H1 (cell line): ENCODE data around the gene COMT.

Experiments
- BCL11A ChIP-seq, 2 experiments: IDR thresholded peaks; one replicate each; pipeline ENCODE4 v1.6.1; 2011; ENCODE audit warnings: low read depth in 2 of 2, low read length in 2 of 2, mild to moderate bottlenecking in 2 of 2
- CHD1 ChIP-seq: IDR thresholded peaks from 2 replicates; pipeline ENCODE4 v1.6.1; 2012; ENCODE audit warnings: low read depth, low read length, improper control_type of control experiment
- CHD2 ChIP-seq: IDR thresholded peaks from 2 replicates; pipeline ENCODE4 v1.6.1; 2012; ENCODE audit warnings: low read length, improper control_type of control experiment
- CTCF ChIP-seq, 3 experiments: IDR thresholded peaks; 1 replicate in 2 of 3; 2 replicates in 1 of 3; pipeline versions ENCODE4 v1.5.1 to v1.6.1; 2011; ENCODE audit warnings: low read length in 3 of 3, mild to moderate bottlenecking in 3 of 3, inconsistent platforms in 2 of 3, low read depth in 1 of 3, moderate library complexity in 1 of 3; ENCODE audit not compliant: insufficient read depth in 1 of 3; ENCODE audit errors: control extremely low read depth in 1 of 3
- EZH2 ChIP-seq: fragments of 200-600 bp; sonication (generic); IDR thresholded peaks from 2 replicates; pipeline ENCODE4 v1.7.1; 2012; ENCODE audit warnings: low read depth, mild to moderate bottlenecking, moderate library complexity, low read length, inconsistent platforms; ENCODE audit not compliant: severe bottlenecking
- FOSL1 ChIP-seq: IDR thresholded peaks from 2 replicates; pipeline ENCODE4 v1.6.1; 2011; ENCODE audit warnings: mild to moderate bottlenecking, low read depth, low read length, moderate library complexity; ENCODE audit not compliant: insufficient read depth
- POLR2A ChIP-seq, 2 experiments: IDR thresholded peaks; 1 replicate in 1 of 2; 2 replicates in 1 of 2; pipeline ENCODE4 v1.6.1; 2011; ENCODE audit warnings: low read depth in 2 of 2, low read length in 2 of 2, mild to moderate bottlenecking in 2 of 2; ENCODE audit errors: control extremely low read depth in 1 of 2
- POLR2AphosphoS5 ChIP-seq: IDR thresholded peaks from 2 replicates; pipeline ENCODE4 v1.6.1; 2011; ENCODE audit warnings: low read depth, low read length
- RAD21 ChIP-seq, 2 experiments: IDR thresholded peaks in 1 of 2; conservative IDR thresholded peaks in 1 of 2; 2 replicates each; pipeline ENCODE4 v1.6.1; 2011; ENCODE audit warnings: low read depth in 2 of 2, low read length in 2 of 2, improper control_type of control experiment in 1 of 2, inconsistent platforms in 1 of 2, mild to moderate bottlenecking in 1 of 2, moderate library complexity in 1 of 2
- RXRA ChIP-seq: IDR thresholded peaks from 2 replicates; pipeline ENCODE4 v1.6.1; 2011; ENCODE audit warnings: low read depth, mild to moderate bottlenecking, low read length, moderate library complexity; ENCODE audit not compliant: insufficient read depth
- SIN3A ChIP-seq, 2 experiments: IDR thresholded peaks in 1 of 2; conservative IDR thresholded peaks in 1 of 2; 2 replicates each; pipeline ENCODE4 v1.6.1; 2011 to 2012; ENCODE audit warnings: low read length in 2 of 2, improper control_type of control experiment in 1 of 2, low read depth in 1 of 2, mild to moderate bottlenecking in 1 of 2
- SP4 ChIP-seq: IDR thresholded peaks from 2 replicates; pipeline ENCODE4 v1.6.1; 2012; ENCODE audit warnings: low read length, inconsistent platforms
- TCF12 ChIP-seq: IDR thresholded peaks from 2 replicates; pipeline ENCODE4 v1.6.1; 2011; ENCODE audit warnings: low read depth, mild to moderate bottlenecking, low read length
- TF ChIP-seq, protein P1 (sequence below): IDR thresholded peaks from 2 replicates; pipeline ENCODE4 v1.6.1; 2012; ENCODE audit warnings: low read length, inconsistent platforms

DNA sequence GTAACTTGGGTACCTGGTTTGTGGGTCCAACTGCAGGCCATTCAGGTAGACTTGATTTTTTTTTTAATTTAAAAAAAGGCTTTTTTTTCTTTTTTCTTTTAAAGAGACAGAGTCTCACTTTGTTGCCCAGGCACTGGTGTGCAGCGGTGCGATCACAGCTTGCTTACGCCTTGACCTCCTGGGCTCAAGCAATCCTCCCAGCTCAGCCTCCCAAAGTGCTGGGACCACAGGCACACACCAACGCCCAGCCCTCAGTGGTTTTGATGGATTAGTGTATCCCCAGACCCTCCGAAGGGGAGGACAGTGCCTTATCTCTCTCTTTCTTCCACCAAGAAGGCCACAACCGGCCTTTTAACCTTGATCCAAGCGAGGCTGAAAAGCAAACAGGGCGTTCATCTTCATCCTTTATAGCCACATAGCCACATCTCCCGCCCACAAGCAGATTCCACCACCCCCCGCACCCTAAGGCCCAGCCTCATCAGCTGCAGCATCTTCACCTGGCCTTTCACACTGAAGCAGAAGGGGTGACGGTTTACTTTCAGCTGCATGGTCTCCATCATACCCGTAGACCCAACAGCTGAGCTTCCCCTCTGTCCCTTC, 17.6 kb upstream of the COMT start:
- no peak for TF ChIP-seq CTCF (IDR thresholded peaks at IDR 0.05; ENCODE audit: control extremely low read depth in 1 of 3, insufficient read depth in 1 of 3, low read depth in 1 of 3, low read length in 3 of 3)
- TF ChIP-seq EZH2 = no peak
- TF ChIP-seq BCL11A (IDR thresholded peaks at IDR 0.05; ENCODE audit: low read depth in 2 of 2, low read length in 2 of 2) = no peak
- TF ChIP-seq RXRA = no peak
- TF ChIP-seq POLR2AphosphoS5 = no peak
- no peak for TF ChIP-seq FOSL1
- no peak for TF ChIP-seq SP4
- no peak for TF ChIP-seq CHD1
- no peak for TF ChIP-seq TCF12
- TF ChIP-seq POLR2A (IDR thresholded peaks at IDR 0.05; ENCODE audit: control extremely low read depth in 1 of 2, low read depth in 2 of 2, low read length in 2 of 2) = no peak
- no peak for TF ChIP-seq SIN3A (conservative IDR thresholded peaks at IDR 0.05 in 1 of 2, IDR thresholded peaks at IDR 0.05 in 1 of 2; ENCODE audit: low read depth in 1 of 2, low read length in 2 of 2)
- TF ChIP-seq, protein P1, sequence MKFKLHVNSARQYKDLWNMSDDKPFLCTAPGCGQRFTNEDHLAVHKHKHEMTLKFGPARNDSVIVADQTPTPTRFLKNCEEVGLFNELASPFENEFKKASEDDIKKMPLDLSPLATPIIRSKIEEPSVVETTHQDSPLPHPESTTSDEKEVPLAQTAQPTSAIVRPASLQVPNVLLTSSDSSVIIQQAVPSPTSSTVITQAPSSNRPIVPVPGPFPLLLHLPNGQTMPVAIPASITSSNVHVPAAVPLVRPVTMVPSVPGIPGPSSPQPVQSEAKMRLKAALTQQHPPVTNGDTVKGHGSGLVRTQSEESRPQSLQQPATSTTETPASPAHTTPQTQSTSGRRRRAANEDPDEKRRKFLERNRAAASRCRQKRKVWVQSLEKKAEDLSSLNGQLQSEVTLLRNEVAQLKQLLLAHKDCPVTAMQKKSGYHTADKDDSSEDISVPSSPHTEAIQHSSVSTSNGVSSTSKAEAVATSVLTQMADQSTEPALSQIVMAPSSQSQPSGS = no peak
- TF ChIP-seq RAD21 (IDR thresholded peaks at IDR 0.05 in 1 of 2, conservative IDR thresholded peaks at IDR 0.05 in 1 of 2; ENCODE audit: low read depth in 2 of 2, low read length in 2 of 2) = no peak
- TF ChIP-seq CHD2 = no peak
